GM12865 (cell line): ENCODE measurements around the gene MAP4K4.
"Not testable (repeated sequence)": the region's sequence is repeated elsewhere in the genome, so short reads cannot be mapped to it uniquely, and the experiment has no call there.

Experiments
- DNase-seq: peaks from one replicate; pipeline ENCODE4 v3.0.0; 2010; ENCODE audit warnings: low read depth
- H3K4me3 ChIP-seq: 2 replicates; pipeline ENCODE4 v1.5.1; 2011; ENCODE audit warnings: mild to moderate bottlenecking, low read depth, low read length, control low read depth
- CTCF ChIP-seq: IDR thresholded peaks from 2 replicates; pipeline ENCODE4 v1.5.1; 2011; ENCODE audit warnings: low read length, control low read depth, low read depth, inconsistent platforms; ENCODE audit not compliant: insufficient read depth; ENCODE audit errors: missing control alignments

MAP4K4 gene

GRCh38 chr2:101741775-101742520 is 44.4 kb downstream of the MAP4K4 start:
- no peak overlapping the region for H3K4me3 ChIP-seq
- no peak for TF ChIP-seq CTCF
- no peak for DNase-seq

- TF ChIP-seq CTCF: no peak
- DNase-seq: no peak
- H3K4me3 ChIP-seq: no peak overlapping the region
Observed at GRCh38 chr2:101742547-101742946, 45.0 kb downstream of the MAP4K4 start.

GRCh38 chr2:101743288-101743687 is 45.8 kb downstream of the MAP4K4 start:
- DNase-seq: no peak
- no peak overlapping the region for H3K4me3 ChIP-seq
- no peak for TF ChIP-seq CTCF

GRCh38 chr2:101744832-101745231 is 47.3 kb downstream of the MAP4K4 start:
- no peak for TF ChIP-seq CTCF
- no peak overlapping the region for H3K4me3 ChIP-seq
- DNase-seq: no peak

GRCh38 chr2:101745711-101746694 is 48.5 kb downstream of the MAP4K4 start:
- H3K4me3 ChIP-seq: no peak overlapping the region
- no peak for TF ChIP-seq CTCF
- no peak for DNase-seq

- DNase-seq: no peak
- TF ChIP-seq CTCF: no peak
- H3K4me3 ChIP-seq: no peak overlapping the region
Observed at GRCh38 chr2:101748000-101748399, 50.5 kb downstream of the MAP4K4 start.

GRCh38 chr2:101748462-101748861 is 51.0 kb downstream of the MAP4K4 start:
- DNase-seq, H3K4me3 ChIP-seq: not testable (repeated sequence)
